HG03139 (cell line): Measurements from ENCODE around the gene TOGARAM1.
A peak's percentile ranks its signal among the peaks of the same experiment; 100 is the strongest.
"Not testable (repeated sequence)": the region's sequence is repeated elsewhere in the genome, so short reads cannot be mapped to it uniquely, and the experiment has no call there.

ENCODE experiments used
- ATAC-seq: cut with Tn5 transposase; IDR thresholded peaks from one replicate; pipeline ENCODE4 v1.9.1; 2021; ENCODE audit not compliant: unreplicated experiment

The TOGARAM1 gene

DNA sequence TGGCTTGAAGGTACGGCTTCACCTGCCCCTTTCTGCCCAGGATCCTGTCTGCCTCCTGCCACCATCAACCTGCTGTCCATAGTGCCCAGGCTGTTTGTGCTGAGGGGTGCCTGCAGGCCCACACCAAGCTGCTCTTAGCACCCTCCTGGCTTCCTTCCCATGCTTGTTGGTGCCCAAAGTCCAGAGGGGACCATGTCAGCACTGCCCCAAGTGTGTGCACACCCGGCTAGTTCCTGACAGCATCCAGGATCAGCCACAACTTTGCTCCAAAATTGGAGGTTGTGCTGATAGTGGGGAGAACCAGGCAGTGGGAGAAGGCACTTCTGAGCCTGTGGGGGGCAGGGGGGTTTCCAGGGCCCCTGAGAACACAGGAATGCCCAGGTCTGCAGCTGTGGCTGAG, 77.4 kb downstream of the TOGARAM1 start:
- ATAC-seq: no peak

DNA sequence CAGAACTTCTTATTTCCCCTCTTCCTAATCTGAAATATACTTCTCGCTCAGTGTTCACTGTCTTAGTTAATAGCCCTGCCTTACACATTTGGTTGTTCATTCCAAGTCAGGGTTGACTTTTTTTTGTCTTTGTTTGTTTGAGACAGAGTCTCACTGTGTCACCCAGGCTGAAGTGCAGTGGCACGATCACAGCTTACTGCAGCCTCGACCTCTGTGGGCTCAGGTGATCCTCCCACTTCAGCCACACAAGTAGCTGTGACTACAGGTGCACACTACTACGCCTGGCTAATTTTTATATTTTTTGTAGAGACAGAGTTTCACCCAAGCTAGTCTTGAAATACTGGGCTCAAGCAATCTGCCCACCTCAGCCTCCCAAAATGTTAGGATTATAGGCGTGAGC, 79.7 kb downstream of the TOGARAM1 start:
- no peak for ATAC-seq

DNA sequence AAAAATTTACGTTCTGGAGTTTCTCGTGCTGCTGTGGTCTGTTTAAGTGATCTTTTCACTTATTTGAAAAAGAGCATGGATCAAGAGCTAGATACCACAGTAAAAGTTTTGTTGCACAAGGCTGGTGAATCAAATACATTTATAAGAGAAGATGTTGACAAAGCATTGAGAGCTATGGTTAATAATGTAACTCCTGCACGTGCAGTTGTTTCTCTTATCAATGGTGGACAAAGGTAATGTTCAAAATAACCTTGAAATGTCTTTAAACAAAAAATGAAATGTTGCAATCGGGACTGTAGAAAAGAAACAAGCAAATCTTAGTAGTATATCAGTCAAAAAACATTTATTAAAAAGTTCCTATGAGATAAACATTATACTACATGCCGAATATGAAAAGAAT, 82.6 kb downstream of the TOGARAM1 start:
- no peak for ATAC-seq

DNA sequence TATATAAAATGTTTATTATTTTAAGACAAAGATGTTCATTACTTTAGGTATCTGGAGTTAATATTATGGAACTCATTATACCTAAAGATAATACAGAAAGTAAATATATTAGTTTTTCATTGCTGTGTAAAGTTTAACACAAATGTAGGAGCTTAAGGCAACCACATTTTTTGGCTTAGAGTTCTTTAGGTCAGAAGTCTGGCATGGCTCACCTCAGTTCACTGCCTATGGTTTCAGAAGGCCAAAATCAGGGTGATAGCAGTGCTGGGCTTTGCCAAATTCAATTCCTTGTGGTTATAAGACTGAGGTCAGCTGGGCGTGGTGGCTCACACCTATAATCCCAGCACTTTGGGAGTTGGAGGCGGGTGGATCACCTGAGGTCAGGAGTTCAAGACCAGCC, 86.4 kb downstream of the TOGARAM1 start:
- ATAC-seq: no peak

DNA sequence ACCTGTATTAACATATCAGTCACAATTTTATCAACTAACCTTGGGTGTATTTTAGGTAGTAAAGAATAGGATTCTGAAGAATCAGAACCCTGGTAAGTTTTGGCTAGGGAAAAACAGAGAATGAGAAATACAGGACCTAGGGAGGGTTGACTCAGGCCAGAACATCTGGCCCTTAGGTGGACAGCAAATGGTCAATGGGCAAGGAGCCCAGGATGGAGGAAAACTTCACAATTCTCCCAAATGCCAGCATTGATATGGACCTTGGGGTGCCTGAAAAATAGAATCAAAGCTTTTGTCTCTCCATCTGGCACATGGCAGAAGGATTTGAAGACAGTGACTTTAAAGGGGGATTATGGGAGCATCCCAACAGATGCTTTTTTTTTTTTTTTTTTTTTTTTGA, 89.2 kb downstream of the TOGARAM1 start:
- ATAC-seq: no peak

DNA sequence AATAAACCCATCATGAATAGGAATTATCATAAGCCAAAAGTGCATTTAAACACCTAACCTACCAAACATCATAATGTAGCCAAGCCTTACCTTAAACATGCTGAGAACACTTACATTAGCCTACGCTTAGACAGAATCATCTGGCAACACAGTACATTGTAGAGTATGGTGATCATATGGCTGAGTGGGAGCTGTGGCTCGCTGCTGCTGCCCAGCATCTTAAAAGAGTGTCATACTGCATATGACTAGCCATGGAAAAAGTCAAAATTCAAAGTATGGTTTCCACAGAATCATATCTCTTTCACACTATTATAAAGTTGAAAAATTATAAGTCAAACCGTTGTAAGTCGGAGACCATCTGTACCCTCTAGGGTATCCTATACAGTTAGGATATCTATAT, 89.9 kb downstream of the TOGARAM1 start:
- no peak for ATAC-seq

DNA sequence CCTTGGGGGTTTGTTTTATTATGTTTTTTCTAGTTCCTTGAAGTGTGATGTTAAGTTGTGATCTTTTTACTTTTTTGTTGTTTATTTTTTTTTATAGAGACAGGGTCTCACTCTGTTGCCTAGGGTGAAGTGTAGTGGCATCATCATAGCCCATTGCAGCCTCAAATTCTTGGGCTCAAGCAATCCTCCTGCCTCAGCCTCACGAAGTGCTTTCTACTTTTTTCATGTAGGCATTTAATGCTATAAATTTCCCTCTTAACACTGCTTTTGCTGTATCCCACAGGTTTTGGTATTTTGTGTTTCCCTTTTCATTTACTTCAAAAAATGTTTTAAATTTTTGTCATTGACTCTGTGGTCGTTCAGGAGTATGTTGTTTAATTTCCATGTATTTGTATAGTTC, 95.4 kb downstream of the TOGARAM1 start:
- ATAC-seq: no peak

DNA sequence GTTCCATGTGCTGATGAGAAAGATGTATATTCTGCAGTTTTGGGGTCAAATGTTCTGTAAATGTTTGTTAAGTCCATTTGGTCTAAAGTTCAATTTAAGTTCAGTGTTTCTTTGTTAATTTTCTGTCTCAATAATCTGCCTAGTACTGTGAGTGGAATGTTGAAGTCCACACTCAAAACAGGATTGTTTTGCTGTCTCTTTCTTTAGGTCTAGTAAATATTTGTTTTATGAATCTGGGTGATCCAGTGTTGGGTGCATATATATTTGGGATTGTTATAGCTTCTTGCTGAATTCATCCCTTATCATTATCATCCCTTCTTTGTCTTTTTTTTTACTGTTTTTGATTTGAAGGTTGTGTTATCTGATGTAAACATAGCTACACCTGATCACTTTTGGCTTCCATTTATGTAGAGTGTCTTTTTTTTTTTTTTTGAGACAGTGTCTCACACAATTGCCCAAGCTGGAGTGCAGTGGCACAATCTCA, 95.9 kb downstream of the TOGARAM1 start:
- no peak for ATAC-seq

DNA sequence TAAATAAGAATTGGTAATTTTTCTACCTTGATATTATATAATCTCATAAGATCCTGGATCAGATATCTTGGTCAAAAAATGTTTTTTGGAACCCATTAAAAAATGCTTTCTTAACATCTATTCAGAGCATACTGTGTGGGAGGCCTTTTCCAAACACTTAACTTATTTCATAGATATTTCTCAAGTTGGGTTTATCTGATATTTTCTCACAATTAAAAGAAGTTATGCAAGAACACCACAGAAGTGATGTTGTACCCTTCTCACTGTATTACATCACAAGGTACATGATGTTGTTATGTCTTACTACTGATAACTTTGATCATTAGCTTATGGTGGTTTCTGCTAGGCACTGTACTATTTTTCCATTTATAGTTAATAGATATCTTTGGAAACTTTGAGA, 98.6 kb downstream of the TOGARAM1 start:
- no peak for ATAC-seq

DNA sequence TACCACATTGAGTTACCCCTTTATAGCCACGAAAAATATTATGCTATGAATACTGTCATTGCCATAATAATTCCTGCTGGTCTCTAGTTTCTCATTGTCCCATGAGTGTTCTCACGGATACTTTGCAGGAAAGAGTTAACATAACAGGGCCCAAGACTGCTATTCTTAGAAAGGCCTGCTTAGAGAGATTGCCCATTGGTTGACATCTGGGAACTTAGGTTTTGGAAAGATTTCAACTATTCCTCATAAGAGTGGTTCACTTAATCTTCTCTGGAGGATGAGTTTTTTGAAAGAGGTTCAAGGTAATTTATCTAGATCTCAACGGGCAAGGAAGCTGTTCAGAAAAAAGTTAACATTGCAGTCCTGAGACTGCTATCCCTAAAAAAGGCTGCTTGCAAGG, 103.5 kb downstream of the TOGARAM1 start:
- ATAC-seq: no peak

DNA sequence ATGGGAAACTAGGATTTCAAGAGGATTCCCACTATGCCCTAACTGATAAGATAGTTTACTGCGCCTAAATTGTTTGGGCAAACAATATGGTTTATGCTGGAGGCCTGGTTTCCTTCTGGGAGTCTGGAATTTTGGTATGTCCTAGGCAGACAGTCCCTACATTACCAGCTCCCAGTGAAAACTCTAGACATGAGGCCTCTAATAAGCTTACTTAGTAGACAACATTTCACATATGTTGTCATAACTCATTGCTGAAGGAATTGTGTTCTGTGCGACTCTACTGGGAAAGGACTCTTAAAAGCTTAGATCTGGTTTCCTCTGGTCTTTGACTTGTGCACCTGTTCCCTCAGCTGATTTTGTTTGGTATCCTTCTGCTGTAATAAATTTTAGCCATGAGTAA, 104.0 kb downstream of the TOGARAM1 start:
- no peak for ATAC-seq

DNA sequence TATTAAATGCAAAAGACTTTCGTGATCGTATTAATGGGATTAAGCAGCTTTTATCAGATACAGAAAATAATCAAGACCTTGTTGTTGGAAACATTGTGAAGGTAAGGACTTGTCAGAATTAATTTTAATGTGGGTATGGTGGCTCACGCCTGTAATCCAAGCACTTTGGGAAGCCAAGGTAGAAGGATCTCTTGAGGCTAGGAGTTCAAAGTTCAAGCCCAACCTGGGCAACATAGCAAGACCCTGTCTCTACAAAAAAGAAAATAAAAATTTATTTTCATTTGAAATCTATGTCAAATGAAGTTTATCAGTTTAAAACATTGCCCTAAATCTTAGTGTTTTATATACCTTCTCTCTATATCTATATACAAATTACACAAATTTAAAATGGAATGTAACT, 104.7 kb downstream of the TOGARAM1 start:
- ATAC-seq: no peak

DNA sequence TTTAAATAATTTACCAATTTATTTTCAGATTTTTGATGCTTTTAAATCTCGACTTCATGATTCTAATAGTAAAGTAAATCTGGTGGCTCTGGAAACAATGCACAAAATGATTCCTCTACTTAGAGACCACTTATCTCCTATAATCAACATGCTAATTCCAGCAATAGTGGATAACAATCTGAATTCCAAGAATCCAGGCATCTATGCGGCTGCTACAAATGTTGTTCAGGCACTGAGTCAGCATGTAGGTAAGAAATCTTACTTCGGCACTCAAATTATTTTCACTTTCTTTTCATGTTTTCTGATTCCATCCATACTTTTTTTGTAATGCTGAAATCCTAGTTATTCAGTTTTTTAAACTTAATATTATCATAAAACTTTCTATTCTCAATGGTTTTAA, 106.4 kb downstream of the TOGARAM1 start:
- ATAC-seq: no peak

DNA sequence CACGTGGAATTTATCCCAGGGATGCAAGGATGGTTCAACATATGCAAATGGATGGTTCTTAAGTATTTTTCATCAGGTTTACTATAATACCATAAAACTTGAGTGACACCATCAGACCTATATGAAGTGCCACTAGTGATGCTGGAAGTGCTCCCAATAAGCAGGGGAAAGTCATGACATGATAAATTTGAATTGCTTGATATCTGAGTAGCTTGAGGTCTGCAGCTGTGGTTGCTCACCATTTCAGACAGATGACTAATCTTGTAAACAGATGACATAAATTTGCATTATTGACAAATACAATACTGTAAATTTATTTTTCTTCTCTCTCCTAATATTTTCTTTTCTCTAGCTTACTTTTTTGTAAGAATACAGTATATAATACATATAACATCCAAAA, 108.2 kb downstream of the TOGARAM1 start:
- no peak for ATAC-seq

DNA sequence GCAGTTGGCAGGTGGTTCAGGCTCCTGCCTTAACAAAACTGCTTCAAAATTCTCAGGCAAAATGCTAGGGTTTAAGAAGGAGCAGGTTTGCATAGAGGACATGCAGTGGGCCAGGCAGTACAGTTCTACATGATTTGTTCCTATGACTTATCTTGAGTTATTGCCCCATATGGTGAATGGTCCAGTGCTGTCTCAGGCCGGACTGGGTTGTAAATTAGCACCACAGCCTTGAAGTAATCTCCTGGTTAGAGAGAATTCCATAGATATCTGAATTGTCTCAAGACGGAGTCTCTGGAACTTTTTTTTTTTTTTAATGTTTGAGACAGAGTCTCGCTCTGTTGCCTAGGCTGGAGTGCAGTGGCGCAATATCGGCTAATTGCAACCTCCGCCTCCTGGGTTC, 110.1 kb downstream of the TOGARAM1 start:
- ATAC-seq: no peak

DNA sequence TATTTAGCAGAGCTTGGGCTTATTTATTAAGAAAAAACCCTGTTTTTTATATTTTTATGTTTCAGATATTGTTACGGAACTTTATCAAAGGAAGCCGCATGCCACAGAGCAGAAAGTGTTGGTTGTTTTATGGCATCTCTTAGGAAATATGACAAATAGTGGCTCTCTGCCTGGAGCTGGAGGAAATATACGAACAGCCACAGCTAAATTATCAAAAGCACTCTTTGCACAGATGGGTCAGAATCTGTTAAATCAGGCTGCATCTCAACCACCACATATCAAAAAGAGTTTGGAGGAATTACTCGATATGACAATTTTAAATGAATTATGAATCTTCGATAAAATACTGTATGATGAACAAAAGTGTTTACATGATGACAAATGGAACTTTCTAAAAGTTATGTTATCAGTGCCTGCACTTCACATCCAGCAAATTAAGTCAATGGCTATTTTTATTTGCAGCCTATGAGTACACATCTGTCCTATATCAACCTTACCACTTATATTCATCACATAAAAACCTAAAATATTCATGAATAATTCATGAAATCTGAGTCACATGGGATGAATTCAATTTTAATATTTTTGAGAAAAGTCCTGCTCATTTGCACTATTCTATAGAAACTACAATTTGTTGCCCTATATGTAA, 111.4 kb downstream of the TOGARAM1 start:
- ATAC-seq: no peak

DNA sequence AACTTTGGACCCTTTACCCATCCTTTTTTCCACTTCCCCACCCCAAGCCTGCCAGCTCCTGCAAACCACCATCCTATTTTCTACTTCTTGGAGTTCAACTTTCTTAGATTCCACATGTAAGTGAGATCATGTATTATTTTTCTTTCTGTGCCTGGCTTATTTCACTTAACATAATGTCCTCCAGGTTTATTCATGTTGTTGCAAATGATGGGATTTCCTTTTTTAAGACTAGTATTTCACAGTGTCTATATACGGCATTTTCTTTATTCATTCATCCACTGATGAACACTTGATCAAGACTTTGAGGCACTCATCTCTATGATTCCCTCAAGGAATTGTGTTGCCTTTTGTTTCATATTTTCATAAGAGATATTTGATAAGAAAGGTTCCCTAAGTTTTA, 116.3 kb downstream of the TOGARAM1 start:
- no peak for ATAC-seq

DNA sequence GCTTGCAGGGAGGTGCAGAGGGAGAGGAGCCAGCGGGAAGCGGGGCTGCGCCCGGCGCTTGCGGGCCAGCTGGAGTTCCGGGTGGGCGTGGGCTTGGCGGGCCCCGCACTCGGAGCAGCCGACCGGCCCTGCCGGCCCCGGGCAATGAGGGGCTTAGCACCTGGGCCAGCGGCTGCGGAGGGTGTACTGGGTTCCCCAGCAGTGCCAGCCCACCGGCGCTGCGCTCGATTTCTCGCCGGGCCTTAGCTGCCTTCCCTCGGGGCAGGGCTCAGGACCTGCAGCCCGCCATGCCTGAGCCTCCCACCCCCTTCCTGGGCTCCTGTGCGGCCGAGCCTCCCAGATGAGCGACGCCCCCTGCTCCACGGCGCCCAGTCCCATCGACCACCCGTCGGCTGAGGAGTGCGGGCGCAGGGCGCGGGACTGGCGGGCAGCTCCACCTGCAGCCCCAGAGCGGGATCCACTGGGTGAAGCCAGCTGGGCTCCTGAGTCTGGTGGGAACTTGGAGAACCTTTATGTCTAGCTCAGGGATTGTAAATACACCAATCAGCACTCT, 118.5 kb downstream of the TOGARAM1 start:
- ATAC-seq: not testable (repeated sequence)

DNA sequence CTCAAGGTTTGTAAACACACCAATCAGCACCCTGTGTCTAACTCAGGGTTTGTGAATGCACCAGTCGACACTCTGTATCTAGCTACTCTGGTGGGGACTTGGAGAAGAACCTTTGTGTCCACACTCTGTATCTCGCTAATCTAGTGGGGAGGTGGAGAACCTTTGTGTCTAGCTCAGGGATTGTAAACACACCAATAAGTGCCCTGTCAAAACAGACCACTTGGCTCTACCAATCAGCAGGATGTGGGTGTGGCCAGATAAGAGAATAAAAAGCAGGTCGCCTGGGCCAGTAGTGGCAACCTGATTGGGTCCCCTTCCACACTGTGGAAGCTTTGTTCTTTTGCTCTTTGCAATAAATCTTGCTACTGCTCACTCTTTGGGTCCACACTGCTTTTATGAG, 119.1 kb downstream of the TOGARAM1 start:
- ATAC-seq: not testable (repeated sequence)

DNA sequence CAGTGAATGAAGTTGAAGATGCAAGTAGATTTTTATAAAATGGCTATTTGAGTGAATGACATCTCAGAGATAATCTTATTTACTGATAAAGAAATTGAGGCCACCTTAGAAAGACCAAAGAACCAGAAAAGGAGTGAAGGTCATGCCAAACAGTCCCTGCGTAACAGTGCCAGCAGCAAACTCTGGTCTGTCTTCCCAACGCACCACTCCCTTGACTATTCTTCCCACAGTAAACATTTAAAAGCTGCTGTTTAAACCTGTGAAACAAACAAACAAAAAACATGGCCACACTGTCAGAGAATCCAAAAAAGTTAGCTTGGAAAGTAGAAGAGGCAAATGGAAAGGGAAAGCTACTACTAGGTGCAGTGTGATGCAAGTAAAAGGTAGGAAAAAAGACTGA, 120.4 kb downstream of the TOGARAM1 start:
- no peak for ATAC-seq

DNA sequence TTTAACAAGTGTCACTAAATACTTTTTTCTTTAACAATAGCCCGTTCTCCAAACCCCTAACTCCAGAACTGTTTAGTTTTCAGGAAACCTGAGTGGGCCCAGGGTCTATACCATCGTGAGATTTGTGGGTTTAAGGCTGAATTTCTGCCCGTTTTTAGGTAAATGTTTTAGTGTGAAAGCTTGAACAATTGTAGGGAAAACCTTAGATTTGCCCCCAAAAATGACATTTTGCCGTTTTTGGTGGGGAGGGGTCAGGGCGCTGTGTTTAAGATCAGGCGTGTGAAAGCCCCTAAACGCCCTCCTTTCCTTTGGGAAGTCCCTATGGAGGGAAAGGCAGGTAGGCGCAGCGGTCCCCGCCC, 121.6 kb downstream of the TOGARAM1 start:
- no peak for ATAC-seq

DNA sequence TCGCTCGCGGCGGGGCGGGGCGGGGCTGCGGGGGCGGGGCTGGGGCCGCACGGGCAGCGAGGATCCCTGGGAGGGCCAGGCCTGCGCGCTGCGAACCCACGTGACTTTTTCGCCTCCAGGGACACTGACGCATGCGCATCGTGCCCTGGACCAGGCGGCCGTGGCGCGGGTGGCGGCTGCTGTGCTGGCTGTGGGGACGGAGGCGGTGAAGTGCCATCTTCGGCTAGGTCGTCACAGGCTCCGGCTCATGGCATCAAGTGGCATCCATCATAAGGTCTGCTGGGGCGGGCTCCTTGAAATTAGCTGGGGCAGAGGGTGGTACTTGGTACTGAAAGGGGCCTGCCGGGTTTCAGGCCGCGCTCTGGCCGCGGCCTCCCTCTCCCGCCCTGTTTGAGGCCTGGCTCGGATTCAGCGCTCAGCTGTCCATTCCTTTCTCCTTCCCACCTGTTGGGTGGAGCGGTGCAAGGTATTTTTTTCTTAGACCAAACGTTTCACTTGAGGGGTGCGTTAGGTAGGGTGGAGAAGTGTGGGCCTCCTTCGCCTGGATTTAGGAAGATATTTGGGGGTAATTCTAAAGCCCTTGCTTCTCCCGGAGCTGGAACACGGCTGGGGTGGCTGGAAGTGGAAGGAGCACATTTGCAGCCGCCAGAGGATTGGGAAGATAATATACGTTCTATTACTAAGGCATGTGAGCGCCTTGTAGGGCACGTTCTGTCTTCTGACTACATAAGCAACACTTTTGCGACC, 122.2 kb downstream of the TOGARAM1 start, which contains the start of gene PRPF39:
Gene PRPF39 (plus strand): TSS at position 141 of the 747 bp plus-strand sequence. CDS start 11,124 bp downstream, outside the sequence.
- peak; percentile 95 for ATAC-seq
